GM23248 (cell line): ENCODE data around the gene PKNOX2. TPM values are rescaled to one million over a fixed set of nuclear protein-coding genes. Genes with fewer than 3 reads are reported as not detected.

Experiments used
- DNase-seq: peaks from one replicate; pipeline ENCODE4 v3.0.0-alpha.2; 2015
- H2AFZ ChIP-seq: fragments of 200-600 bp; sonication (generic); 2 replicates; pipeline ENCODE4 v1.6.1; 2016; ENCODE audit warnings: antibody characterized with exemption
- H3F3A ChIP-seq: fragments of 200-600 bp; sonication (generic); 2 replicates; pipeline ENCODE4 v1.6.1; 2016; ENCODE audit warnings: mild to moderate bottlenecking, antibody characterized with exemption, mixed run types; ENCODE audit not compliant: insufficient read depth
- H3K27ac ChIP-seq: fragments of 200-600 bp; sonication (generic); 2 replicates; pipeline ENCODE4 v1.5.1; 2016; ENCODE audit warnings: mild to moderate bottlenecking
- H3K27me3 ChIP-seq: fragments of 200-600 bp; sonication (generic); replicated peaks from 2 replicates; pipeline ENCODE4 v1.6.1; 2016; ENCODE audit warnings: mild to moderate bottlenecking; ENCODE audit not compliant: insufficient read depth
- H3K36me3 ChIP-seq: fragments of 200-600 bp; sonication (generic); 2 replicates; pipeline ENCODE4 v1.6.1; 2016; ENCODE audit warnings: low read depth, mild to moderate bottlenecking
- H3K4me1 ChIP-seq: fragments of 200-600 bp; sonication (generic); 2 replicates; pipeline ENCODE4 v1.6.1; 2016; ENCODE audit warnings: mild to moderate bottlenecking; ENCODE audit not compliant: insufficient read depth
- H3K4me2 ChIP-seq: fragments of 200-600 bp; sonication (generic); one replicate; pipeline ENCODE4 v1.6.1; 2016; ENCODE audit warnings: mild to moderate bottlenecking; ENCODE audit not compliant: unreplicated experiment
- H3K4me3 ChIP-seq: fragments of 200-600 bp; sonication (generic); 2 replicates; pipeline ENCODE4 v1.5.1; 2016; ENCODE audit warnings: mild to moderate bottlenecking
- H3K79me2 ChIP-seq: fragments of 200-600 bp; sonication (generic); 2 replicates; pipeline ENCODE4 v1.6.1; 2016; ENCODE audit warnings: mild to moderate bottlenecking; ENCODE audit not compliant: insufficient read depth
- H3K9ac ChIP-seq: fragments of 200-600 bp; sonication (generic); 2 replicates; pipeline ENCODE4 v1.6.1; 2016; ENCODE audit warnings: mild to moderate bottlenecking
- H3K9me2 ChIP-seq: fragments of 200-600 bp; sonication (generic); 2 replicates; pipeline ENCODE4 v1.6.1; 2016; ENCODE audit warnings: mixed run types, mild to moderate bottlenecking, moderate library complexity; ENCODE audit not compliant: insufficient read depth
- H3K9me3 ChIP-seq: fragments of 200-600 bp; sonication (generic); one replicate; pipeline ENCODE4 v1.6.1; 2017; ENCODE audit warnings: low read depth
- H4K20me1 ChIP-seq: fragments of 200-600 bp; sonication (generic); 2 replicates; pipeline ENCODE4 v1.6.0; 2016; ENCODE audit not compliant: insufficient read depth
- EZH2 ChIP-seq: fragments of 200-600 bp; sonication (generic); IDR thresholded peaks from 2 replicates; pipeline ENCODE4 v1.6.1; 2018; ENCODE audit warnings: antibody characterized with exemption, mild to moderate bottlenecking; ENCODE audit not compliant: insufficient read depth, poor library complexity, severe bottlenecking
- EZH2phosphoT487 ChIP-seq: fragments of 200-600 bp; sonication (generic); IDR thresholded peaks from 2 replicates; pipeline ENCODE4 v1.6.1; 2018; ENCODE audit warnings: antibody characterized with exemption, moderate library complexity, mild to moderate bottlenecking, low read depth; ENCODE audit not compliant: insufficient read depth
- WGBS, 2 experiments: methylation state at CpG; one replicate each; pipeline ENCODE4 v1.1.6; 2015 to 2017; ENCODE audit warnings: low lambda C conversion rate in 2 of 2, low coverage in 1 of 2; ENCODE audit errors: missing lambda C conversion rate in 2 of 2; 5-methylcytosine and 5-hydroxymethylcytosine counted together
- in situ Hi-C: fragments of 300-500 bp; cut with MboI; formaldehyde crosslinking; loops from 2 replicates; pipeline ENCODE4 v1.15.0; 2020
- polyA plus RNA-seq: library from polyadenylated mRNA; unstranded; fragments of >200 nt; fragmentation: Nextera tagmentation; extraction: Ambion mirVana; gene quantifications from 2 replicates; pipeline ENCODE4 v1.2.1, GENCODE V29; 2016
- total RNA-seq: library from RNA; depleted of rRNA; stranded (reverse); fragments of >200 nt; shearing (Covaris generic); gene quantifications from 2 replicates; pipeline ENCODE4 v1.2.3, GENCODE V29; 2014

Gene PKNOX2
- total and polyA plus RNA-seq, 2 experiments from 2014 or later, result 0.21 to 0.76 TPM

DNA sequence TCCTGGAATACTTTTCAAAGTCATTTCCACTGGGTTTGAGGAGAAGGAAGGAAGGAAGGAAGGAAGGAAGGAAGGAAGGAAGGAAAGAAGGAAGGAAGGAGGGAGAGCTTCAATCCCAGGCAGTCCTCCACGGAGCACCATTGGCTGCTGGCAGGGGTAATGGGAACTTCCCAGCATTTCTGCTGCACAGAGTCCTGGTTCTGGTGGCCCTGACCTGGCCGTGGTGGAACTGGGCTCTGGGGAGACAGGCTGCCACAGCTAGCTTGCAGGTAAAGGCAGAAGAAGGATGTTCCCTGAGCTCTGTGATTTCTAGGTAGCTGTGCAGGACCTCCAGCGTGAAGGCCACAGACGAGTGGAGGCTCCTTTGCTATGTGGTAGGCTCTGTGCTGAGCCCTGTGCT is 10.6 kb downstream of the PKNOX2 start:
- Histone ChIP-seq H3K79me2 (no peaks in the 10 kb centered on the region), H2AFZ (no peak overlapping the region), H3K4me2 (no peak overlapping the region), H3K27ac (no peak overlapping the region), H3K9me3 (no peaks in the 10 kb centered on the region), H3K9ac (no peak overlapping the region), H3K4me3 (no peak overlapping the region), H4K20me1 (no peaks in the 10 kb centered on the region), H3K9me2 (no peaks in the 10 kb centered on the region), H3K27me3 (peaks cover 3% of the 10 kb centered on the region), H3F3A (no peaks in the 10 kb centered on the region; the same call in 1 of the 2 replicates), H3K36me3 (no peaks in the 10 kb centered on the region), H3K4me1 (no peaks in the 10 kb centered on the region)
- no peak for DNase-seq
- 79 to 80% methylated on average over 4 of the region's 4 CpGs for WGBS, 2 experiments
- TF ChIP-seq EZH2phosphoT487 (no peak), EZH2 (no peak)
- in situ Hi-C loops, result no loop called here

DNA sequence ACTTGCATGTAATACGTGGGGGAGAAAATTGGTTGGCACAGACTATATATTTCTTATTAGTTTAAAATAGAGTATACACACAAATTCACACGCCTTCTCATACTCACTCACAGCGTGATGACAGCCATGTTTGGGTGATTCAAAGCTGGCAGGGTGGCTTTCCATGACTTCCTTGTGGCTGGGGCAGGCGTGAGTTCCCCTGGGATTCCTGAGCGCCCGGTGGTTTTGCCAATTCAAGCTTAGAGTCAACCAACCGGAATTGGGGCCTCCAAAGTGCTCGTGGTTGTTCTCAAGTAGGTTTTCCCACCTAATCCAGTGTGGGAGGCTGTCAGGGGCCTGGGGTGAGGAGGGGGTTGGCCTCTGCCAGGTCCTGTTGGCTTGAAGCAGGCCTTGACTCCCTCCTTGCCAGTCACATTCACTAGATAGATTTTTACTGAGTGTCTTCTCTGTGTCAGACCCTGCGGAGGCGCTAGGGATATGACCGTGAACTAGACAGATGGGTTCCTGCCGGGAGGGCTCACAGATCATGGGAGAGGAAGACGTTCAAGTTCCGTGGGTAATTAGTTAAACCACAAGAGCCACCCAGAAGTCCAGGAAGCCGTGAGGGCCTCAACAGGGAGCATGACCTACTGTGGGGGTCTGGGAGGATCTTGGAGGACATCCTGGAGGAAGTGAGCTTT is 11.5 kb downstream of the PKNOX2 start:
- H3K27me3 ChIP-seq, result peaks cover 3% of the 10 kb centered on the region
- no peaks in the 10 kb centered on the region for H3K9me3 ChIP-seq
- no peak overlapping the region for H3K4me3 ChIP-seq
- H3K9me2 ChIP-seq, result no peaks in the 10 kb centered on the region
- 74 to 75% methylated on average over 14 to 15 of the region's 15 CpGs for WGBS, 2 experiments
- H3K9ac ChIP-seq, result no peak overlapping the region
- in situ Hi-C loops, result no loop called here
- H3K27ac ChIP-seq, result no peak overlapping the region
- no peaks in the 10 kb centered on the region for H4K20me1 ChIP-seq
- TF ChIP-seq EZH2 (no peak), EZH2phosphoT487 (no peak)
- no peaks in the 10 kb centered on the region for H3K79me2 ChIP-seq
- no peaks in the 10 kb centered on the region for H3K36me3 ChIP-seq
- DNase-seq, result no peak
- H3K4me2 ChIP-seq, result no peak overlapping the region
- H3K4me1 ChIP-seq, result no peaks in the 10 kb centered on the region
- no peaks in the 10 kb centered on the region; the same call in 1 of the 2 replicates for H3F3A ChIP-seq
- H2AFZ ChIP-seq, result no peak overlapping the region

DNA sequence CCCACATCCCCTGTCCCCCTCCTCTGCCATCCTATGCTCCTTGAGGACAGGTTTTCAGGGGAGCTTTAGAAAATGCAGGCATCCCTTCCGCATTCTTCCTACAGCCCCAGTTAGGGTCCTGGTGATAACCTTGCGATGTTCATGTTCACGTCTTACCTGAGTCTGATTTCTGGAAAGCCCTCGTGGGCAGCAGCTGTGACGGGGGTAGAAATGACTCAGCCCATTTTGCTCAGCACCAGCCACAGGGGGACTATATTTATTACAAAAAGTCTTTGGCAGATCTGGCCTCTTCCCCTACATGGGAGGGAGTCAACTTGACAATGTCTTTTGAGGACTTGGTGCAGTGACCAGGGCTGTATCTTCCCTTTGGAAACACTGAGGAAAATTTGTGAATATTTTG is 12.3 kb downstream of the PKNOX2 start:
- no peaks in the 10 kb centered on the region for H3K9me3 ChIP-seq
- no peak for TF ChIP-seq EZH2
- TF ChIP-seq EZH2phosphoT487, result no peak
- DNase-seq, result no peak
- H3F3A ChIP-seq, result no peaks in the 10 kb centered on the region; the same call in 1 of the 2 replicates
- no peak overlapping the region for H3K9ac ChIP-seq
- H3K27ac ChIP-seq, result no peak overlapping the region
- no peak overlapping the region for H2AFZ ChIP-seq
- H3K79me2 ChIP-seq, result no peaks in the 10 kb centered on the region
- no peak overlapping the region for H3K4me3 ChIP-seq
- no peaks in the 10 kb centered on the region for H4K20me1 ChIP-seq
- H3K9me2 ChIP-seq, result no peaks in the 10 kb centered on the region
- H3K4me1 ChIP-seq, result no peaks in the 10 kb centered on the region
- in situ Hi-C loops, result no loop called here
- no peaks in the 10 kb centered on the region for H3K36me3 ChIP-seq
- H3K4me2 ChIP-seq, result no peak overlapping the region
- WGBS, 2 experiments, result 65 to 74% methylated on average over 5 of the region's 5 CpGs
- H3K27me3 ChIP-seq, result peaks cover 3% of the 10 kb centered on the region

DNA sequence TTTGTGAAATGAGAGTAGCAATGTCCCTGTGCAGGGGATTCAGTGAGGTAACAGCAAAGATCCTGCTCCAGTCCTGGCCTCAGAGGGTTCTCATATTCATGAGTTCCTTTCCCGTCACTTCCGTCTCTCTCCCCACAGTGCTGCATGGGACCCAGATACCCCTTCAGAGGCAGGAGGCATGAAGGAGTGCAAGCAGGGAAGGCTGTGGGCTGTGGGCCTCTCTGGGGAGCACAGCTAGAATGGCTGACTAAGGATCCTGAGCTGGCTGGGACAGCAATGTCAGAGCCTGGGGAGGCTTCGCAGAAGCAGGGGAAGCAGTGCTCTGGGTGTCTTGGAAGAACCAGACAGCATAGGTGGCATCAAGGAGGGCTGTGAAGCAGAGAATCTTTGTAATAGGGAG is 13.0 kb downstream of the PKNOX2 start:
- no peaks in the 10 kb centered on the region for H3K79me2 ChIP-seq
- no peaks in the 10 kb centered on the region for H4K20me1 ChIP-seq
- no peak overlapping the region for H3K4me3 ChIP-seq
- H3K27me3 ChIP-seq, result peaks cover 3% of the 10 kb centered on the region
- H3K9ac ChIP-seq, result no peak overlapping the region
- H2AFZ ChIP-seq, result no peak overlapping the region
- no peak for DNase-seq
- no peaks in the 10 kb centered on the region for H3K4me1 ChIP-seq
- H3K4me2 ChIP-seq, result no peak overlapping the region
- H3K9me2 ChIP-seq, result no peaks in the 10 kb centered on the region
- H3K9me3 ChIP-seq, result no peaks in the 10 kb centered on the region
- no peaks in the 10 kb centered on the region; the same call in 1 of the 2 replicates for H3F3A ChIP-seq
- 71 to 79% methylated on average over 3 of the region's 3 CpGs for WGBS, 2 experiments
- in situ Hi-C loops, result no loop called here
- H3K36me3 ChIP-seq, result no peaks in the 10 kb centered on the region
- no peak for TF ChIP-seq EZH2phosphoT487
- no peak for TF ChIP-seq EZH2
- H3K27ac ChIP-seq, result no peak overlapping the region

DNA sequence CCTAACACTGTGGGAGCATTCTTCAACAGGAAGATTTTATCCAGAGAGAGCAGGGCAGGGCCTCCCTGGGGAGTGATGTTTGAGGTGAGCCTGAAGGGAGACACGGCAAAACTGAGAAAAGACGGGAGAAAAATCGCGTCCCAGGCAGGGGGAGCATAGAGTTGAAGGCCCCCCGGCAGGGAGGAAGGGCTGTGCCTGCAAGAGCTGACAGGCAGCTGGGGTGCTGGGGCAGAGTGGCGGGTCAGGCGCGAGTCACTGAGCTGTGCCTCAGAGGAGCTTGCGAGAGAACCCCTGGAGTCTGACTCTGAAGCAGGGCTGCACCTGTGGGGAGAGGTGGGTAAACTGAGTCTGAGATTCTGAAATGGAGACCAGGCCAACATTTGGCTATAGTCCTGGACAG is 14.8 kb downstream of the PKNOX2 start:
- Histone ChIP-seq H3K4me1 (no peaks in the 10 kb centered on the region), H3F3A (no peaks in the 10 kb centered on the region; the same call in 1 of the 2 replicates), H4K20me1 (no peaks in the 10 kb centered on the region), H3K79me2 (no peaks in the 10 kb centered on the region), H3K9me2 (no peaks in the 10 kb centered on the region), H3K27me3 (no peaks in the 10 kb centered on the region; the same call in none of the 2 replicates), H3K4me2 (no peak overlapping the region), H3K4me3 (no peak overlapping the region), H3K27ac (no peak overlapping the region), H3K9me3 (no peaks in the 10 kb centered on the region), H2AFZ (no peak overlapping the region), H3K36me3 (no peaks in the 10 kb centered on the region), H3K9ac (no peak overlapping the region)
- 79 to 85% methylated on average over 9 of the region's 9 CpGs for WGBS, 2 experiments
- TF ChIP-seq EZH2, result no peak
- no peak for TF ChIP-seq EZH2phosphoT487
- in situ Hi-C loops, result no loop called here
- DNase-seq, result no peak
